Hematopoietic multipotent progenitor cell treated with erythropoietin and hydrocortisone succinate and interleukin-3 and kit ligand, for 8 days (in vitro differentiated cells): ENCODE results near the gene SLAMF9.

ENCODE experiments used
- DNase-seq: peaks from one replicate; pipeline ENCODE4 v3.0.0-alpha.2; 2015

Gene SLAMF9

DNA sequence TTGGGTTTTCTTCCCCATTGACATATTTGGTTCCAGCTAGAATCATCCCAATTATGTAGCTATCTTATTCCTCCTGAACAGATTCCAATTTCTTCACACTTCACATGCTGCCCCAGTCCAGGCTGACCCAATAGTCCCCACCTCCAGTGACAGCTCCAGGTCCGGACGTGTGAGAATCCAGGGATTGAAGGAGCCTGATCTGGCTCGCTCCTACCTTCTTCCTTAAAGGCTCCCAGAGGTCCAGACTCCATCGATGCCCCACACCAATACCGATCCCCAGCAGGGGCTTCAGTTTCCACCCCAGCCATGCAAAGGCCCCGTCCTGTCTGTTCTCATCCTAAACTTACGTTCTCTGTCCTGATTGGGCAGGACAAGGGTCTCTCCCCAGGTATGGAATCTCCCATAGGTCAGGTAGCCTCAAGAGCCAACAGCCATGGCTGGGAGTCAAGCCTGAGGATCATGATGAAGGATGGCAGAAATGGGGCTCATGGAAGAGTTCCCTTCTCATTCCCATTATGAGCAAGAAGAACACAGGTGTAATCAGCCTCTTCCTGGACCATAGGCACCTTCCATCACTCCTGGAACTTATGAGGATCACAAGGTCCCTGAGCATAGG, 20.4 kb upstream of the SLAMF9 start:
- DNase-seq = no peak

- DNase-seq = no peak
Measured at GRCh38 chr1:159973350-159973940, 19.4 kb upstream of the SLAMF9 start.

DNA sequence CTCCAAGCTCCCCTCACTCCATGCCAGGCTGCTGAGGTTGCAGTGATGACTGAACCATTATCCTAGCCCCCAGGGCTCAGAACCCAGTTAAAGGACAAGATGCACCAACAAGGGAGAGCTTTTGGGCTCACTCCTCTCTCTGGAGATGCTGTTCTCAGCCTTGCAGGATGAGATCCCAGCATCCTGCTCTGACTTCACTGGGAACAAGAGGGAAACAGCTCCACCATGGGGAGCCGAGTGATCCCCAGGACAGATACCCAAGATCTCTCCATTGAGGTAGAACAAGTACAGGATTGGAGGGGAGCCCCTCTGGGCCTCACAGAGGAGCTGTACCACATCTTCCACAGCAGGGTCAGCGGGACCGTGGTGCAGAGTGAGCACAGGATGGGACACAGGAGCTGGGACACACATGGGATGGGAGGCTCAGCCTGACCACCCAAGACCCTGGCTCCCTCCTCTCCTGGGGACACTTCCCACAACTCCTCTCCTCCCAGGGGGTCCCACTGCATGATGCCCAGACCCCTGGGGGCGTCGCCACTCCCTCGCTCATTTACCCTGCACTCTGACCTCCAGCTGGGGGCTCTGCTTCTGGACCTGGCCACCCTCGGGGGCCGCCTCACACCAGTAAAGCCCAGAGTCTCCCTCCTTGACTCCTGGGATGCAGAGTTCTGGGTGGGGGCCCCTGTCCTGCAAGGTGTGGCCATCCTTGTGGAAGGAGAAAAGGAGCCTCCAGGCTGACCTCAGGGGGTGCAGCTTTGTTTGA, 18.6 kb upstream of the SLAMF9 start:
- no peak for DNase-seq

GRCh38 chr1:159970932-159971342, 16.9 kb upstream of the SLAMF9 start:
- DNase-seq = no peak

- DNase-seq = no peak
Measured at GRCh38 chr1:159968901-159969300, 14.9 kb upstream of the SLAMF9 start.

DNA sequence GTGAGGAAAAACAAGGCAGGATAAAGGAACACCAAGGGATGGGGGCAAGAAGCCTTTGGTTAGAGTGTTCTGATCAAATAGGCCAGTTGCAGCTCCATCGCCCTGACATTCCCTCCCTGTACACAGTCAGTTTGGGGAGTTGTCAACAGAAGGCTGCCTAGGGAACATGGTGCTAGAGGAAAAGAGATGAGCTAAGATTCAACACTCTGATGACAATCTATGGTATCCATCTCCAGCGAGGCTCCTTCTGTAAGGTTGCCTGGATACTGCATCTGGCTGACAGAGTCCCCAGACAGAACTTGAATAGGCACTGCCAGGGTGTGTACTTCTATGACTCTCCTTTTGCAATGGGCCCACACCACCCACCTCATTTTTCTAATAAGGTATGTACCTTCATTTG, 11.2 kb upstream of the SLAMF9 start:
- no peak for DNase-seq

DNA sequence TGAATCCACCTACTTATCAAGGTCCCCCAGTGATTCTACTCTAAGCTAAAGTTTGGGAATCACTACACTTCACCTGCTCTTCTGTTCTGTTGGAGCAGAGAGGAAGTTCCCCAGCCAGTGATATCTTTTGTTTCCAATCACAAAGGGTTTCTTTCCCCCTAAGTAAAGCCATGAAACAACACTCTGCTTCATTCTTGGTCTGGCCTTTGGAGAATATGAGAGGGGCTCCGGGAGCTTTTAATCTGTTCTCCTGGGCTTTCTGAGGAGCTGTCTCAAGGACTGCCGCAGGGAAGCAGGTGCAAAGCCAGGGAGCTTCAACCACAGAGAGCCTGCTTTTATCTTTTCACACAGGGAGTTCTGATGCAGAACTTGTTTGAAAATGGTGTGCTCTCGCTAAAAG, 10.1 kb upstream of the SLAMF9 start:
- no peak for DNase-seq

DNA sequence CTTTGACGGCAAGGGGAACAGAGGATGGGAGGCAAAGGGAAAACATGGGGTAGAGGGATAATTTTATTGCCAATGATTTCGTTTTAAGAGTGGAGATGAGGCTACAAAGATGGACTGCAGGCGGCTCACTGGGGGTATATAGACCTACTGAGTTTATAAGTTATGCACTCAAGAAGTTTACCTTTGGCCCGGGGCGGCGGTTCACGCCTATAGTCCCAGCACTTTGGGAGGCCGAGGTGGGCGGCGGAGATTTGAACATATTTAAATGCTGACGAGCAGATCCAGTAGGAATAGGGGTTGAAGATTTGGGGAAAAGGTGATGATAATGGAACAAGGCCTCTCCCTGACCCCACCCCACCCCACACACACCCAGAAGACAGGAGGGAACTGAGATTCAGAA, 8.1 kb upstream of the SLAMF9 start:
- DNase-seq = no peak

GRCh38 chr1:159961636-159962035, 7.6 kb upstream of the SLAMF9 start:
- no peak for DNase-seq

DNA sequence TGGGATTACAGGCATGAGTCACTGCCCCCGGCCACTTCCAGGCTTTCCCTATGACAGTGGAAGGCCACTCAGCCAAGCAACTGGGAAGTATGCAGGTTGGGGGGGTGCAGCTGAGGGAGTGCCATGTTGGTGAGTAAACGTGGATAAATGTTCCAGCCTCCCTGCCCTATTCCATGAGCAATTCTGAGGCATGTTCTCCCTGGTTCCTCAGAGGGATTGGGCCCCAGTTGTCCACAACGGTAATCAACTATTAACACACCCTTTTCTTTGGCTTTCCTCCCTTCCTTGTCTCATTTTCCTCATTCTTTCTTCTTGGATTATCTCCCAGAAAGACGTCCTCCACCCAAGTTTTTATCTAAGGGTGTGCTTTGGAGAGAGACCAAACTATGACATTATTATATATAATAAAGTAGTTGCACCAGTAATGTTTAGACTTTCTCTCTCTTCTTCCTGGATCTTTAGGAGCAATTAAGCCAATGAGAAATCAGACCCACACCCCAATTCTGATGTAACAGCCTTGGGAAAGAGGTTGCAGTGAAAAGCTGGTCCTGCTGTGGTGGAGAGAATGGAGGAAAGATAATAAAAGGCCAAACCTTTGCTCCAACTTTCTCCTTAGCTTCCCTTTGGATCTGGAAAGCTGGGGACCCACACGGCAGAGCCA, 6.8 kb upstream of the SLAMF9 start:
- DNase-seq = peak; percentile 87

DNA sequence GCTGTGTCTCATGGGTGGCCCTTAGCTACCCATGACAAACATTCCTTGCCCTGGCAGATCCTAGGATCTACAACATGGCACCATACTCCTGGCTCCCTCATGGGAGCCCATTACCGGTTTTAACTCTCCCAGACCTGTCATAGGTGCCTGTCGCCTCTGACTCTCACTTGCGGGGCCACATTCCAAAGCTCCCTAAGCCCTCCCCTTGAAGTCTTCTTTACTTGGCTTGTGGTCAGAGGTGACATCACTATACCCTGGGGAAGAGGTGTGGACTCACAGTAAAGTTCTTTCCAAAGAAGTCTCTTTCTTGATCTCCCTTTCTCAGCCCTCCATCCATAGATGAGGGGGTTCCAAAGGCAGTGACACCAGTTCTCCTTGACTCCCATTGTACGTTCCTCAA, 5.4 kb upstream of the SLAMF9 start:
- peak; percentile 29 for DNase-seq

- DNase-seq = peak; percentile 5
Measured at GRCh38 chr1:159958719-159959380, 4.8 kb upstream of the SLAMF9 start.

GRCh38 chr1:159957824-159958268, 3.8 kb upstream of the SLAMF9 start:
- peak; percentile 91 for DNase-seq

- no peak for DNase-seq
Measured at GRCh38 chr1:159955456-159955855, 1.4 kb upstream of the SLAMF9 start.

GRCh38 chr1:159952932-159953331, 1.1 kb downstream of the SLAMF9 start:
- no peak for DNase-seq

GRCh38 chr1:159951551-159951950, 2.5 kb downstream of the SLAMF9 start:
- no peak for DNase-seq

DNA sequence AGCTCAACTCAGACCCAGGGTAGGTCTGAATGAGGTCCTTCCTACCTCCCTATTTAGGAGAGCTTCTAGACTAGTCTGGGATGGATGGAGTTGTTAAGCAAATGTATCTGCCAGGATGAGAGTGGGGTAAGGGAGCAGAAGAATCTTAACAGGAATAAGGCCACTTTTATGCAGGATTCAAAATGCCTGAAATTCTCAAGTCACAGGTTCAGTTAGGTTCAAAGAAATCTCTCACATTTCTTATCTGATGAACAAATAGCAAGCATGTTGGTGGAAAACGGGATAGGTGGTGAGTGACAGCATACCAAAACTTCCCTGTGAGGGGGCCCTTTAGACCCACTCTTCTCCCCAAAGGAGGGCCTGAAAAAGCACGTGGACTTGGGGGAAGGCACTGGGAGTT, 3.0 kb downstream of the SLAMF9 start:
- DNase-seq = no peak

DNA sequence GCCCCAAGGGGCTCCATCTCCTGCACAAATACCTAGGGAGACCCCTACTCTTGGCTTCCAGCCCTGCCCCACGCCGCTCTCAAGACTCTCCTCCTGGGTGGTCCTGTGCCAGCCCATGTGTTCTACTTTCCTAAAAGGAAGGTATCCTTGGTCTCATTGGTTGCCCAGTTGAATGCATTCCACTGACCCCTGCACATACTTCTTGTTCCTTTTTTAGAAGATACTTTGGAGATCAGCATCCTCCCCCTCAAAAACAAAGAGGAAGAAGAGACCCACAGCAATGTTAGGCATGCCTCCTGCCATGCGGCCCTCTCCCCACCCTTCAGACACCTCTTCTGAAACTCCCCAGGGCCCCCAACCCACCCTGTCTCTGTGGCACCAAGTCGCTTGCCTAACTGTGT, 4.1 kb downstream of the SLAMF9 start:
- DNase-seq = no peak

DNA sequence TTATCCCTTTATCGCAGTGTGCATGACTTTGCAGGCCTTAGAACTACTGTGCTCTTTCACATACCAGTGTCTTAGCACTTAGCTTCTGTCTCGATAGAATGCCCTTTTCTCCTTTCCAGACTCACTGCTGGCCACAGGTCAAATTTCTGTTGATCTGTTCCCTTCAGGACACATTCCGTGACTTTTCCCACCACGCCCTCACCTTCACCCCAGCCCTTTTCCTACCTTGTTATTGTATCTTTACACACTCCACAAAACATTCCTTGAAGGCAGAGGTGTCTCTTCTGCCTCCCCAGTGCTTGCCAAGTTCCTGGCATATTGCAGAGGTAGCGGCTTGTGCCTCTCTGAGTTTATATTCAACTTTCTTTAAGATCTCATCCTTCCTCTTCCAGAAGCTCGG, 4.9 kb downstream of the SLAMF9 start:
- no peak for DNase-seq

- no peak for DNase-seq
Measured at GRCh38 chr1:159947942-159948341, 6.1 kb downstream of the SLAMF9 start.

DNA sequence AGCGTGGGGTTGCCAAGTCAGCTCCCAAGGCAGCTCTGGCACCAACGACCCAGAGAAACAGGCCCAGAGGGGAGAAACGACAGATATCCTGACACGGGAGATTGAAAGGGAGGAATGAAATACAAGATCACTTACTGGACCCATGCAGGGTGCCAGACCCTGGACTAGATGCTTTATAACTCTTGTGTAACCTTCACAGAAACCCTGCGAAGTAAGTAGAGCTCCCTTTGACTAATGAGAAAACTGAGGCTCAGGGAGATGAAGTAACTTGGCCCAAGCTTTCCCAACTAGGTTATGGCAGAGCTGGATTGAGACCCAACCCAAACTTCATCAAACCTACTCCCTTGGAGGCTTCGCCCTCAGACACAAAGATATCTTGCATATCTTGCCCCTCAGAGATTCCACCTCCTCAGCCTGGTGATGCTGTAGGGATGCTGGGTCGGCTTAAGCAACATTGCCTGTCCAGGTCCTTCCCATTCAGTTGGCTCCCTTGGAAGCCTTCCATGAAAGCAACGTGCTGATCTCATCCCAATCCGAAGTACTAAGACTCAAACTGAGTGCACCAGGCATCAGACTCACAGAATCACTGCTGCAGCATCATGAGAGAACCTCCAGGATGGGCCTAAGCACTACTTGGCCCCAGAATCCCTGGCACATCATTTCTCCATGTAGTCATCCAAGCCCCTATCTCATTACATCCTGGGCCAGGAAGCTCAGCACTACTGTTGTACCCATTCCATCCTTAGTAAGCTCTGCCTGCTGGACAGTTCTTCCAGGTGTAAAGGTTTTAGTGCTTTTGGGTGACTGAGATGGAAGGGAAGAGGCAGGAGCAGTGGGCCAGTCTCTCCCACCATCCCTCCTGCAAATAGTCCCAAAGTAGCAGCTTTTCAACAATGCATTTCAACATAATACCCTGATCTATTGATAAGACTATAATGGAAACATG, 7.5 kb downstream of the SLAMF9 start:
- DNase-seq = no peak
